ENCODE data around the gene CBY2.
A peak's percentile ranks its signal among the peaks of the same experiment; 100 is the strongest.
"Not testable (repeated sequence)": the region's sequence is repeated elsewhere in the genome, so short reads cannot be mapped to it uniquely, and the experiment has no call there.

CBY2 gene

GRCh38 chr13:45702088-45702487 lies at the start of gene CBY2:
Gene CBY2, plus strand, starts transcription at chr13:45702320. Its CDS starts 71 bp downstream, at chr13:45702391.
- no peak for TF ChIP-seq CTCF (IDR thresholded peaks at IDR 0.05; ENCODE audit: low read depth, low read length, missing control alignments)
- in situ Hi-C loops (cut with HindIII; ENCODE audit: low sequenced_read_pairs) = no loop called here
- no peak for DNase-seq (ENCODE audit: low read depth)
- no peak within 1 kb of the TSS for H3K4me3 ChIP-seq (ENCODE audit: low read depth, low read length)

DNA sequence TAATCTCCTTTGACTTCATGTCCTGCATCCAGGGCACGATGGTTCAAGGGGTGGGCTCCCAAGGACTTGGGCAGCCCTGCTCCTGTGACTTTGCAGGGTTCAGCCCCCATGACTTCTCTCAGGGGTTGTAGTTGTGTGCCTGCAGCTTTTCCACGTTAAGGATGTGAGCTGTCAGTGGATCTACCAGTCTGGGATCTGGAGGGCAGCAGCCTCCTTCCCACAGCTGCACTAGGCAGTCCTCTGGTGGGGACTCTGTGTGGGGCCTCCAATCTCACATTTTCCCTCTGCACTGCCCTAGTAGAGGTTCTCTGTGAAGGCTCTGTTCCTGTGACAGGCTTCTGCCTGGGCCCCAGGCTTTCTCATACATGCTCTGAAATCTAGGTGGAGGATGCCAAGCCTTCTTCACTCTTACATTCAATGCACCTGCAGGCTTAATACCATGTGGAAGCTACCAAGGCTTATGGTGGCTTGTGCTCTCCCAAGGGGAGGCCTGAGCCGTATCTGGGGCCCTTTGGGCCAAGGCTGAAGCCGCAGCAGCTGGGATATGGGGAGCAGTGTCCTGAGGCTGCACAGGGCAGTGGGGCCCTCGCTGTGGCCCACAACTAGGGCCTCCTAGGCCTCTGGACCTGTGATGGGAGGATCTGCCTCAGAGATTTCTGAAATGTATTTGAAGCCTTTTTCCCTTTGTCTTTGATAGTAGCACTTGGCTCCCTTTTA lies 47.3 kb upstream of the CBY2 start:
- TF ChIP-seq CTCF (IDR thresholded peaks at IDR 0.05; ENCODE audit: low read depth, low read length, missing control alignments) = no peak
- no peak overlapping the region for H3K4me3 ChIP-seq (ENCODE audit: low read depth, low read length)
- in situ Hi-C loops (cut with HindIII; ENCODE audit: low sequenced_read_pairs) = no loop called here

GRCh38 chr13:45658586-45659235 lies 43.4 kb upstream of the CBY2 start:
- in situ Hi-C loops (cut with HindIII; ENCODE audit: low sequenced_read_pairs) = no loop called here
- no peak for TF ChIP-seq CTCF (IDR thresholded peaks at IDR 0.05; ENCODE audit: low read depth, low read length, missing control alignments)
- peak; percentile 5 for DNase-seq (ENCODE audit: low read depth)
- H3K4me3 ChIP-seq (ENCODE audit: low read depth, low read length) = no peak overlapping the region

More for the DNA sequence above, 47.3 kb upstream of the CBY2 start:
- DNase-seq (ENCODE audit: low read depth) = no peak

DNA sequence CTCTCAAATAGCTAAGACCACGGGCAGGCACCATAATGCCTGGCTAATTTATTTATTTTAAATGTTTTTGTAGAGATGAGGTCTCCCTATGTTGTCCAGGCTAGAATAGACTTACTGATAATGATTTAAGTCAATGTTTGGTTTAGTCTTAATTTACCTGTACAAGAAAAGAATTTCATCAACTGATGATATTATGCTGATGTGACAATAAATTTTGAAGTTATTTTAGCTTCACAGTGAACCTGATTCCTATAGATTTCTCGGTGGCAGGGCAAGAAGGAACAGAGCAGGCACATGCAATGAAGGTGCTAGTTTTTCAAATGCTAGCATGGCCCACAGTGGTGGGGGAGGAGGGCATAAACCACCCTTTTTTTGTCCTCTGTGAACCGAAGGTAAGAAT lies 42.6 kb upstream of the CBY2 start:
- TF ChIP-seq CTCF (IDR thresholded peaks at IDR 0.05; ENCODE audit: low read depth, low read length, missing control alignments) = no peak
- in situ Hi-C loops (cut with HindIII; ENCODE audit: low sequenced_read_pairs) = no loop called here
- DNase-seq (ENCODE audit: low read depth) = no peak
- H3K4me3 ChIP-seq (ENCODE audit: low read depth, low read length) = no peak overlapping the region

DNA sequence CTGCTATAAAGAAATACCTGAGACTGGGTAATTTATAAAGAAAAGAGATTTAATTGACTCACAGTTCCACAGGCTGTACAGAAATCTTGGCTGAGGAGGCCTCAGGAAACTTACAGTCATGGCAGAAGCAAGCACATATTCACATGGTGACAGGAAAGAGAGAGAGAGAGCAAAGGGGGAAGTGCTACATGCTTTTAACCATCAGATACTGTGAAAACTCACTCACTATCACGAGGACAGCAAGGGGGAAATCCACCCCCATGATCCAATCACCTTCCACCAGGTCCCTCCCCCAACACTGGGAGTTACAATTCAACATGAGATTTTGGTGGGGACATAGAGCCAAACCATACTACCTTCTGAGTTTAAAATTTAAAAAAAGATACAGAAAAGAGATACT lies 41.7 kb upstream of the CBY2 start:
- DNase-seq (ENCODE audit: low read depth); in situ Hi-C loops (cut with HindIII; ENCODE audit: low sequenced_read_pairs); H3K4me3 ChIP-seq (ENCODE audit: low read depth, low read length): not testable (repeated sequence)

GRCh38 chr13:45662162-45662561 lies 40.0 kb upstream of the CBY2 start:
- H3K4me3 ChIP-seq (ENCODE audit: low read depth, low read length) = no peak overlapping the region
- TF ChIP-seq CTCF (IDR thresholded peaks at IDR 0.05; ENCODE audit: low read depth, low read length, missing control alignments) = no peak
- in situ Hi-C loops (cut with HindIII; ENCODE audit: low sequenced_read_pairs) = no loop called here
- no peak for DNase-seq (ENCODE audit: low read depth)

- in situ Hi-C loops (cut with HindIII; ENCODE audit: low sequenced_read_pairs); DNase-seq (ENCODE audit: low read depth); H3K4me3 ChIP-seq (ENCODE audit: low read depth, low read length): not testable (repeated sequence)
These were observed 39.2 kb upstream of the CBY2 start for GRCh38 chr13:45662903-45663302.

DNA sequence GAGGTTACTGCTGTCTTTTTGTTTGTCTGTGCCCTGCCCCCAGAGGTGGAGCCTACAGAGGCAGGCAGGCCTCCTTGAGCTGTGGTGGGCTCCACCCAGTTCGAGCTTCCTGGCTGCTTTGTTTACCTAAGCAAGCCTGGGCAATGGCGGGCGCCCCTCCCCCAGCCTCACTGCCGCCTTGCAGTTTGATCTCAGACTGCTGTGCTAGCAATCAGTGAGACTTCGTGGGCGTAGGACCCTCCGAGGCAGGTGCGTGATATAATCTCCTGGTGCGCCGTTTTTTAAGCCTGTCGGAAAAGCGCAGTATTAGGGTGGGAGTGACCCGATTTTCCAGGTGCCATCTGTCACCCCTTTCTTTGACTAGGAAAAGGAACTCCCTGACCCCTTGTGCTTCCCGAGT lies 32.5 kb upstream of the CBY2 start:
- in situ Hi-C loops (cut with HindIII; ENCODE audit: low sequenced_read_pairs); H3K4me3 ChIP-seq (ENCODE audit: low read depth, low read length); DNase-seq (ENCODE audit: low read depth): not testable (repeated sequence)

All from astrocyte of the cerebellum (primary cell).